GM23248 (cell line): ENCODE data around the gene DGKH. TPM values are rescaled to one million over a fixed set of nuclear protein-coding genes. Genes with fewer than 3 reads are reported as not detected.

ENCODE experiments used
- DNase-seq: peaks from one replicate; pipeline ENCODE4 v3.0.0-alpha.2; 2015
- H2AFZ ChIP-seq: fragments of 200-600 bp; sonication (generic); 2 replicates; pipeline ENCODE4 v1.6.1; 2016; ENCODE audit warnings: antibody characterized with exemption
- H3F3A ChIP-seq: fragments of 200-600 bp; sonication (generic); 2 replicates; pipeline ENCODE4 v1.6.1; 2016; ENCODE audit warnings: mild to moderate bottlenecking, antibody characterized with exemption, mixed run types; ENCODE audit not compliant: insufficient read depth
- H3K27ac ChIP-seq: fragments of 200-600 bp; sonication (generic); 2 replicates; pipeline ENCODE4 v1.5.1; 2016; ENCODE audit warnings: mild to moderate bottlenecking
- H3K27me3 ChIP-seq: fragments of 200-600 bp; sonication (generic); replicated peaks from 2 replicates; pipeline ENCODE4 v1.6.1; 2016; ENCODE audit warnings: mild to moderate bottlenecking; ENCODE audit not compliant: insufficient read depth
- H3K36me3 ChIP-seq: fragments of 200-600 bp; sonication (generic); 2 replicates; pipeline ENCODE4 v1.6.1; 2016; ENCODE audit warnings: low read depth, mild to moderate bottlenecking
- H3K4me1 ChIP-seq: fragments of 200-600 bp; sonication (generic); 2 replicates; pipeline ENCODE4 v1.6.1; 2016; ENCODE audit warnings: mild to moderate bottlenecking; ENCODE audit not compliant: insufficient read depth
- H3K4me2 ChIP-seq: fragments of 200-600 bp; sonication (generic); one replicate; pipeline ENCODE4 v1.6.1; 2016; ENCODE audit warnings: mild to moderate bottlenecking; ENCODE audit not compliant: unreplicated experiment
- H3K4me3 ChIP-seq: fragments of 200-600 bp; sonication (generic); 2 replicates; pipeline ENCODE4 v1.5.1; 2016; ENCODE audit warnings: mild to moderate bottlenecking
- H3K79me2 ChIP-seq: fragments of 200-600 bp; sonication (generic); 2 replicates; pipeline ENCODE4 v1.6.1; 2016; ENCODE audit warnings: mild to moderate bottlenecking; ENCODE audit not compliant: insufficient read depth
- H3K9ac ChIP-seq: fragments of 200-600 bp; sonication (generic); 2 replicates; pipeline ENCODE4 v1.6.1; 2016; ENCODE audit warnings: mild to moderate bottlenecking
- H3K9me2 ChIP-seq: fragments of 200-600 bp; sonication (generic); 2 replicates; pipeline ENCODE4 v1.6.1; 2016; ENCODE audit warnings: mixed run types, mild to moderate bottlenecking, moderate library complexity; ENCODE audit not compliant: insufficient read depth
- H3K9me3 ChIP-seq: fragments of 200-600 bp; sonication (generic); one replicate; pipeline ENCODE4 v1.6.1; 2017; ENCODE audit warnings: low read depth
- H4K20me1 ChIP-seq: fragments of 200-600 bp; sonication (generic); 2 replicates; pipeline ENCODE4 v1.6.0; 2016; ENCODE audit not compliant: insufficient read depth
- EZH2 ChIP-seq: fragments of 200-600 bp; sonication (generic); IDR thresholded peaks from 2 replicates; pipeline ENCODE4 v1.6.1; 2018; ENCODE audit warnings: antibody characterized with exemption, mild to moderate bottlenecking; ENCODE audit not compliant: insufficient read depth, poor library complexity, severe bottlenecking
- EZH2phosphoT487 ChIP-seq: fragments of 200-600 bp; sonication (generic); IDR thresholded peaks from 2 replicates; pipeline ENCODE4 v1.6.1; 2018; ENCODE audit warnings: antibody characterized with exemption, moderate library complexity, mild to moderate bottlenecking, low read depth; ENCODE audit not compliant: insufficient read depth
- WGBS, 2 experiments: methylation state at CpG; one replicate each; pipeline ENCODE4 v1.1.6; 2015 to 2017; ENCODE audit warnings: low lambda C conversion rate in 2 of 2, low coverage in 1 of 2; ENCODE audit errors: missing lambda C conversion rate in 2 of 2; 5-methylcytosine and 5-hydroxymethylcytosine counted together
- in situ Hi-C: fragments of 300-500 bp; cut with MboI; formaldehyde crosslinking; loops from 2 replicates; pipeline ENCODE4 v1.15.0; 2020
- polyA plus RNA-seq: library from polyadenylated mRNA; unstranded; fragments of >200 nt; fragmentation: Nextera tagmentation; extraction: Ambion mirVana; gene quantifications from 2 replicates; pipeline ENCODE4 v1.2.1, GENCODE V29; 2016
- small RNA-seq: library from RNA; depleted of rRNA; stranded (forward); fragments of <200 nt; gene quantifications from one replicate; pipeline ENCODE3, GENCODE V24; 2014; ENCODE audit warnings: low read depth, low replicate concordance
- total RNA-seq: library from RNA; depleted of rRNA; stranded (reverse); fragments of >200 nt; shearing (Covaris generic); gene quantifications from 2 replicates; pipeline ENCODE4 v1.2.3, GENCODE V29; 2014; rRNA removed

The DGKH gene
- total and polyA plus RNA-seq, 2 experiments from 2014 or later: 1.4 to 7.1 TPM

GRCh38 chr13:42283574-42283973, 235.1 kb downstream of the DGKH start:
- H4K20me1 ChIP-seq: peaks cover 10% of the 10 kb centered on the region; the same call in 1 of the 2 replicates
- H3K4me3 ChIP-seq: no peak overlapping the region
- H3K79me2 ChIP-seq: peaks cover 88% of the 10 kb centered on the region

GRCh38 chr13:42284068-42284467, 235.6 kb downstream of the DGKH start:
- Histone ChIP-seq H2AFZ (no peak overlapping the region), H3K4me1 (no peaks in the 10 kb centered on the region), H3K4me2 (no peak overlapping the region), H3K27me3 (no peaks in the 10 kb centered on the region), H4K20me1 (peaks cover 10% of the 10 kb centered on the region; the same call in 1 of the 2 replicates), H3K27ac (no peak overlapping the region), H3K9me2 (no peaks in the 10 kb centered on the region), H3K9me3 (no peaks in the 10 kb centered on the region), H3K4me3 (no peak overlapping the region), H3K79me2 (peaks cover 88% of the 10 kb centered on the region), H3K9ac (no peak overlapping the region), H3F3A (no peaks in the 10 kb centered on the region), H3K36me3 (peaks cover 28% of the 10 kb centered on the region)
- DNase-seq: no peak
- 78 to 85% methylated on average over 3 of the region's 3 CpGs for WGBS, 2 experiments
- in situ Hi-C loops: no loop called here
- TF ChIP-seq EZH2: no peak
- no peak for TF ChIP-seq EZH2phosphoT487

More at GRCh38 chr13:42283574-42283973, 235.1 kb downstream of the DGKH start:
- no peak overlapping the region for H3K27ac ChIP-seq
- H3F3A ChIP-seq: no peaks in the 10 kb centered on the region
- no peaks in the 10 kb centered on the region; the same call in 1 of the 2 replicates for H3K4me1 ChIP-seq
- H3K9me3 ChIP-seq: no peaks in the 10 kb centered on the region
- TF ChIP-seq EZH2phosphoT487 (no peak), EZH2 (no peak)
- no peaks in the 10 kb centered on the region for H3K9me2 ChIP-seq
- no peak overlapping the region for H3K4me2 ChIP-seq
- in situ Hi-C loops: no loop called here
- H3K9ac ChIP-seq: no peak overlapping the region
- no peak overlapping the region for H2AFZ ChIP-seq
- no peaks in the 10 kb centered on the region for H3K27me3 ChIP-seq
- no peak for DNase-seq
- WGBS, 2 experiments: 93 to 98% methylated on average over 3 of the region's 3 CpGs
- peaks cover 23% of the 10 kb centered on the region for H3K36me3 ChIP-seq

Small RNAs within 50 kb of the gene (small RNA-seq; reads per million reads assigned to genes)
- gene RPS28P8: not detected

Other genes with a start within 250 kb of the DGKH start
- gene VWA8, start 87.5 kb upstream of the DGKH start, total RNA-seq: 10.1 and 35.5 TPM in 2 replicates
- gene VWA8, start 87.5 kb upstream of the DGKH start, polyA plus RNA-seq: 3.6 and 3.9 TPM in 2 replicates
- 25.3 and 29.0 TPM in 2 replicates for gene AKAP11, start 223.5 kb downstream of the DGKH start, total RNA-seq
- 5.2 and 5.3 TPM in 2 replicates for gene AKAP11, start 223.5 kb downstream of the DGKH start, polyA plus RNA-seq